B cell (primary cell): ENCODE results near the gene MBD6.

ENCODE experiments used
- EZH2 ChIP-seq: IDR thresholded peaks from 2 replicates; pipeline ENCODE4 v1.6.1; 2012; ENCODE audit warnings: borderline replicate concordance, low read depth, mild to moderate bottlenecking, moderate library complexity, low read length; ENCODE audit not compliant: insufficient read depth, poor library complexity, severe bottlenecking
- TF ChIP-seq, protein P1 (sequence below): fragments of 200-600 bp; IDR thresholded peaks from one replicate; pipeline ENCODE4 v1.8.0; 2022; ENCODE audit warnings: antibody characterized with exemption, mild to moderate bottlenecking

GRCh38 chr12:57550641-57551549 is 28.3 kb downstream of the MBD6 start:
- TF ChIP-seq, protein P1, sequence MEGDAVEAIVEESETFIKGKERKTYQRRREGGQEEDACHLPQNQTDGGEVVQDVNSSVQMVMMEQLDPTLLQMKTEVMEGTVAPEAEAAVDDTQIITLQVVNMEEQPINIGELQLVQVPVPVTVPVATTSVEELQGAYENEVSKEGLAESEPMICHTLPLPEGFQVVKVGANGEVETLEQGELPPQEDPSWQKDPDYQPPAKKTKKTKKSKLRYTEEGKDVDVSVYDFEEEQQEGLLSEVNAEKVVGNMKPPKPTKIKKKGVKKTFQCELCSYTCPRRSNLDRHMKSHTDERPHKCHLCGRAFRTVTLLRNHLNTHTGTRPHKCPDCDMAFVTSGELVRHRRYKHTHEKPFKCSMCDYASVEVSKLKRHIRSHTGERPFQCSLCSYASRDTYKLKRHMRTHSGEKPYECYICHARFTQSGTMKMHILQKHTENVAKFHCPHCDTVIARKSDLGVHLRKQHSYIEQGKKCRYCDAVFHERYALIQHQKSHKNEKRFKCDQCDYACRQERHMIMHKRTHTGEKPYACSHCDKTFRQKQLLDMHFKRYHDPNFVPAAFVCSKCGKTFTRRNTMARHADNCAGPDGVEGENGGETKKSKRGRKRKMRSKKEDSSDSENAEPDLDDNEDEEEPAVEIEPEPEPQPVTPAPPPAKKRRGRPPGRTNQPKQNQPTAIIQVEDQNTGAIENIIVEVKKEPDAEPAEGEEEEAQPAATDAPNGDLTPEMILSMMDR: no peak
- TF ChIP-seq EZH2: no peak
